GM23338 (cell line): Measurements from ENCODE around the gene C14orf180. TPM values are rescaled to one million over a fixed set of nuclear protein-coding genes. Genes with fewer than 3 reads are reported as not detected.

ENCODE experiments used
- EZH2 ChIP-seq: fragments of 200-600 bp; sonication (generic); IDR thresholded peaks from one replicate; pipeline ENCODE4 v1.8.0; 2017; ENCODE audit warnings: antibody characterized with exemption, mild to moderate bottlenecking, low read depth; ENCODE audit not compliant: unreplicated experiment
- EZH2phosphoT487 ChIP-seq: fragments of 200-600 bp; sonication (generic); IDR thresholded peaks from one replicate; pipeline ENCODE4 v1.8.1; 2018; ENCODE audit warnings: antibody characterized with exemption; ENCODE audit not compliant: unreplicated experiment
- JUNB ChIP-seq: IDR thresholded peaks from one replicate; pipeline ENCODE4 v1.6.1; 2016; ENCODE audit warnings: antibody characterized with exemption; ENCODE audit not compliant: unreplicated experiment
- NANOG ChIP-seq: IDR thresholded peaks from 2 replicates; pipeline ENCODE4 v1.6.1; 2016; ENCODE audit warnings: antibody characterized with exemption, borderline replicate concordance
- POLR2AphosphoS5 ChIP-seq: IDR thresholded peaks from 2 replicates; pipeline ENCODE4 v1.6.1; 2016; ENCODE audit warnings: antibody characterized with exemption, low read depth
- STAT1 ChIP-seq: IDR thresholded peaks from one replicate; pipeline ENCODE4 v1.6.1; 2016; ENCODE audit warnings: antibody characterized with exemption; ENCODE audit not compliant: unreplicated experiment
- ZNF114 ChIP-seq: fragments of 250-450 bp; sonication (Bioruptor Pico); IDR thresholded peaks from 2 replicates; pipeline ENCODE4 v1.5.0; 2020; ENCODE audit warnings: mild to moderate bottlenecking, moderate library complexity
- ZNF331 ChIP-seq: fragments of 250-450 bp; sonication (Bioruptor Pico); IDR thresholded peaks from 2 replicates; pipeline ENCODE4 v1.5.0; 2020; ENCODE audit warnings: low read depth, mild to moderate bottlenecking, moderate library complexity
- polyA plus RNA-seq: library from polyadenylated mRNA; unstranded; fragments of >200 nt; fragmentation: Nextera tagmentation; extraction: Ambion mirVana; gene quantifications from 2 replicates; pipeline ENCODE4 v1.2.1, GENCODE V29; 2016
- total RNA-seq: library from RNA; depleted of rRNA; stranded (reverse); fragments of >200 nt; shearing (Covaris generic); gene quantifications from 2 replicates; pipeline ENCODE4 v1.2.3, GENCODE V29; 2014
- TF ChIP-seq, protein P1 (sequence below): fragments of 250-450 bp; sonication (Bioruptor Pico); IDR thresholded peaks from 2 replicates; pipeline ENCODE4 v1.5.0; 2020; ENCODE audit warnings: mild to moderate bottlenecking, moderate library complexity
- TF ChIP-seq, protein P2 (sequence below), 2 experiments: fragments of 200-600 bp in 1 of 2; sonication (generic) in 1 of 2; conservative IDR thresholded peaks; 2 replicates each; pipeline versions ENCODE4 v1.5.1 to v1.6.1; 2016 to 2017; ENCODE audit warnings: antibody characterized with exemption in 2 of 2, low read depth in 2 of 2, mild to moderate bottlenecking in 2 of 2, moderate library complexity in 1 of 2
- TF ChIP-seq, protein P3 (sequence below): IDR thresholded peaks from 2 replicates; pipeline ENCODE4 v1.6.1; 2016; ENCODE audit warnings: antibody characterized with exemption

The C14orf180 gene
- total and polyA plus RNA-seq, 2 experiments from 2014 or later = not detected

DNA sequence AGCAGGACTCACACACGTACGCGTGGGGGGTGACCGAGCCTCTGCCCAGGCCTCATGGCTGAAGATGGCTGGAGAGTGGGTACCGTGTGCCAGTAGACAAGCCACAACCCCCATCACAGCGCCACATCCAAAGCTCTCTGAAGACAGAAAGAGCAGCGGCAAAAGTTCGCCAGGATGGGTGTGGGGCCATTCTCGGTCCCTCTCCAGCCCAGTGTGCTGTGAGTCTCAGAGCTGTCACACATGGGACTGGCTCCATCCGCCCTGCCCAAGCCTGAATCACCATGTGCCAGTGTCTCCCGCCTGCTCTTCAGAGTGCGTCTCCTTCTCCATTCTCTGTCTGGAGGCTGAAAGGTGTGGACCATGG is 19.3 kb downstream of the C14orf180 start (continued):
- TF ChIP-seq, protein P1, sequence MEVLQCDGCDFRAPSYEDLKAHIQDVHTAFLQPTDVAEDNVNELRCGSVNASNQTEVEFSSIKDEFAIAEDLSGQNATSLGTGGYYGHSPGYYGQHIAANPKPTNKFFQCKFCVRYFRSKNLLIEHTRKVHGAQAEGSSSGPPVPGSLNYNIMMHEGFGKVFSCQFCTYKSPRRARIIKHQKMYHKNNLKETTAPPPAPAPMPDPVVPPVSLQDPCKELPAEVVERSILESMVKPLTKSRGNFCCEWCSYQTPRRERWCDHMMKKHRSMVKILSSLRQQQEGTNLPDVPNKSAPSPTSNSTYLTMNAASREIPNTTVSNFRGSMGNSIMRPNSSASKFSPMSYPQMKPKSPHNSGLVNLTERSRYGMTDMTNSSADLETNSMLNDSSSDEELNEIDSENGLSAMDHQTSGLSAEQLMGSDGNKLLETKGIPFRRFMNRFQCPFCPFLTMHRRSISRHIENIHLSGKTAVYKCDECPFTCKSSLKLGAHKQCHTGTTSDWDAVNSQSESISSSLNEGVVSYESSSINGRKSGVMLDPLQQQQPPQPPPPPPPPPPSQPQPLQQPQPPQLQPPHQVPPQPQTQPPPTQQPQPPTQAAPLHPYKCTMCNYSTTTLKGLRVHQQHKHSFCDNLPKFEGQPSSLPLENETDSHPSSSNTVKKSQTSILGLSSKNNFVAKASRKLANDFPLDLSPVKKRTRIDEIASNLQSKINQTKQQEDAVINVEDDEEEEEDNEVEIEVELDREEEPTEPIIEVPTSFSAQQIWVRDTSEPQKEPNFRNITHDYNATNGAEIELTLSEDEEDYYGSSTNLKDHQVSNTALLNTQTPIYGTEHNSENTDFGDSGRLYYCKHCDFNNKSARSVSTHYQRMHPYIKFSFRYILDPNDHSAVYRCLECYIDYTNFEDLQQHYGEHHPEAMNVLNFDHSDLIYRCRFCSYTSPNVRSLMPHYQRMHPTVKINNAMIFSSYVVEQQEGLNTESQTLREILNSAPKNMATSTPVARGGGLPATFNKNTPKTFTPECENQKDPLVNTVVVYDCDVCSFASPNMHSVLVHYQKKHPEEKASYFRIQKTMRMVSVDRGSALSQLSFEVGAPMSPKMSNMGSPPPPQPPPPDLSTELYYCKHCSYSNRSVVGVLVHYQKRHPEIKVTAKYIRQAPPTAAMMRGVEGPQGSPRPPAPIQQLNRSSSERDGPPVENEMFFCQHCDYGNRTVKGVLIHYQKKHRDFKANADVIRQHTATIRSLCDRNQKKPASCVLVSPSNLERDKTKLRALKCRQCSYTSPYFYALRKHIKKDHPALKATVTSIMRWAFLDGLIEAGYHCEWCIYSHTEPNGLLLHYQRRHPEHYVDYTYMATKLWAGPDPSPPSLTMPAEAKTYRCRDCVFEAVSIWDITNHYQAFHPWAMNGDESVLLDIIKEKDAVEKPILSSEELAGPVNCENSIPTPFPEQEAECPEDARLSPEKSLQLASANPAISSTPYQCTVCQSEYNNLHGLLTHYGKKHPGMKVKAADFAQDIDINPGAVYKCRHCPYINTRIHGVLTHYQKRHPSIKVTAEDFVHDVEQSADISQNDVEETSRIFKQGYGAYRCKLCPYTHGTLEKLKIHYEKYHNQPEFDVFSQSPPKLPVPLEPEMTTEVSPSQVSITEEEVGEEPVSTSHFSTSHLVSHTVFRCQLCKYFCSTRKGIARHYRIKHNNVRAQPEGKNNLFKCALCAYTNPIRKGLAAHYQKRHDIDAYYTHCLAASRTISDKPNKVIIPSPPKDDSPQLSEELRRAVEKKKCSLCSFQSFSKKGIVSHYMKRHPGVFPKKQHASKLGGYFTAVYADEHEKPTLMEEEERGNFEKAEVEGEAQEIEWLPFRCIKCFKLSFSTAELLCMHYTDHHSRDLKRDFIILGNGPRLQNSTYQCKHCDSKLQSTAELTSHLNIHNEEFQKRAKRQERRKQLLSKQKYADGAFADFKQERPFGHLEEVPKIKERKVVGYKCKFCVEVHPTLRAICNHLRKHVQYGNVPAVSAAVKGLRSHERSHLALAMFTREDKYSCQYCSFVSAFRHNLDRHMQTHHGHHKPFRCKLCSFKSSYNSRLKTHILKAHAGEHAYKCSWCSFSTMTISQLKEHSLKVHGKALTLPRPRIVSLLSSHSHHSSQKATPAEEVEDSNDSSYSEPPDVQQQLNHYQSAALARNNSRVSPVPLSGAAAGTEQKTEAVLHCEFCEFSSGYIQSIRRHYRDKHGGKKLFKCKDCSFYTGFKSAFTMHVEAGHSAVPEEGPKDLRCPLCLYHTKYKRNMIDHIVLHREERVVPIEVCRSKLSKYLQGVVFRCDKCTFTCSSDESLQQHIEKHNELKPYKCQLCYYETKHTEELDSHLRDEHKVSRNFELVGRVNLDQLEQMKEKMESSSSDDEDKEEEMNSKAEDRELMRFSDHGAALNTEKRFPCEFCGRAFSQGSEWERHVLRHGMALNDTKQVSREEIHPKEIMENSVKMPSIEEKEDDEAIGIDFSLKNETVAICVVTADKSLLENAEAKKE (CRISPR knock-in tag) = no peak
- TF ChIP-seq POLR2AphosphoS5 (no peak), STAT1 (no peak), ZNF331 (no peak), EZH2phosphoT487 (no peak), ZNF114 (CRISPR knock-in tag) (no peak), EZH2 (no peak), JUNB (no peak), NANOG (no peak)
- TF ChIP-seq, protein P2, sequence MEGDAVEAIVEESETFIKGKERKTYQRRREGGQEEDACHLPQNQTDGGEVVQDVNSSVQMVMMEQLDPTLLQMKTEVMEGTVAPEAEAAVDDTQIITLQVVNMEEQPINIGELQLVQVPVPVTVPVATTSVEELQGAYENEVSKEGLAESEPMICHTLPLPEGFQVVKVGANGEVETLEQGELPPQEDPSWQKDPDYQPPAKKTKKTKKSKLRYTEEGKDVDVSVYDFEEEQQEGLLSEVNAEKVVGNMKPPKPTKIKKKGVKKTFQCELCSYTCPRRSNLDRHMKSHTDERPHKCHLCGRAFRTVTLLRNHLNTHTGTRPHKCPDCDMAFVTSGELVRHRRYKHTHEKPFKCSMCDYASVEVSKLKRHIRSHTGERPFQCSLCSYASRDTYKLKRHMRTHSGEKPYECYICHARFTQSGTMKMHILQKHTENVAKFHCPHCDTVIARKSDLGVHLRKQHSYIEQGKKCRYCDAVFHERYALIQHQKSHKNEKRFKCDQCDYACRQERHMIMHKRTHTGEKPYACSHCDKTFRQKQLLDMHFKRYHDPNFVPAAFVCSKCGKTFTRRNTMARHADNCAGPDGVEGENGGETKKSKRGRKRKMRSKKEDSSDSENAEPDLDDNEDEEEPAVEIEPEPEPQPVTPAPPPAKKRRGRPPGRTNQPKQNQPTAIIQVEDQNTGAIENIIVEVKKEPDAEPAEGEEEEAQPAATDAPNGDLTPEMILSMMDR (conservative IDR thresholded peaks at IDR 0.05; ENCODE audit: low read depth in 2 of 2) = no peak
- TF ChIP-seq, protein P3, sequence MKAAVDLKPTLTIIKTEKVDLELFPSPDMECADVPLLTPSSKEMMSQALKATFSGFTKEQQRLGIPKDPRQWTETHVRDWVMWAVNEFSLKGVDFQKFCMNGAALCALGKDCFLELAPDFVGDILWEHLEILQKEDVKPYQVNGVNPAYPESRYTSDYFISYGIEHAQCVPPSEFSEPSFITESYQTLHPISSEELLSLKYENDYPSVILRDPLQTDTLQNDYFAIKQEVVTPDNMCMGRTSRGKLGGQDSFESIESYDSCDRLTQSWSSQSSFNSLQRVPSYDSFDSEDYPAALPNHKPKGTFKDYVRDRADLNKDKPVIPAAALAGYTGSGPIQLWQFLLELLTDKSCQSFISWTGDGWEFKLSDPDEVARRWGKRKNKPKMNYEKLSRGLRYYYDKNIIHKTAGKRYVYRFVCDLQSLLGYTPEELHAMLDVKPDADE = no peak
